IMR-90 (cell line): Measurements from ENCODE around the gene SIRT2.

ENCODE experiments used
- BHLHE40 ChIP-seq: fragments of 150-350 bp; IDR thresholded peaks from 2 replicates; pipeline ENCODE4 v1.6.1; 2016; ENCODE audit warnings: mild to moderate bottlenecking, low read depth, low read length
- CEBPB ChIP-seq: IDR thresholded peaks from 2 replicates; pipeline ENCODE4 v1.6.1; 2012; ENCODE audit warnings: low read depth, low read length, improper control_type of control experiment
- CHD1 ChIP-seq: IDR thresholded peaks from 2 replicates; pipeline ENCODE4 v1.6.1; 2012; ENCODE audit warnings: low read depth, low read length, improper control_type of control experiment
- MAFK ChIP-seq: IDR thresholded peaks from 2 replicates; pipeline ENCODE4 v1.6.1; 2012; ENCODE audit warnings: low read depth, low read length, improper control_type of control experiment
- MAZ ChIP-seq: IDR thresholded peaks from 2 replicates; pipeline ENCODE4 v1.6.1; 2012; ENCODE audit warnings: low read depth, mild to moderate bottlenecking, low read length, improper control_type of control experiment, moderate library complexity, borderline replicate concordance
- MXI1 ChIP-seq: IDR thresholded peaks from 2 replicates; pipeline ENCODE4 v1.6.1; 2012; ENCODE audit warnings: low read depth, mild to moderate bottlenecking, low read length, moderate library complexity, borderline replicate concordance
- NFE2L2 ChIP-seq: fragments of 150-350 bp; IDR thresholded peaks from 2 replicates; pipeline ENCODE4 v1.6.1; 2016; ENCODE audit warnings: low read depth, mild to moderate bottlenecking, low read length
- POLR2A ChIP-seq: IDR thresholded peaks from 2 replicates; pipeline ENCODE4 v1.6.1; 2012; ENCODE audit warnings: mild to moderate bottlenecking, low read depth, low read length
- RAD21 ChIP-seq: IDR thresholded peaks from 2 replicates; pipeline ENCODE4 v1.6.1; 2012; ENCODE audit warnings: low read length, improper control_type of control experiment
- RCOR1 ChIP-seq: IDR thresholded peaks from 2 replicates; pipeline ENCODE4 v1.6.1; 2012; ENCODE audit warnings: mild to moderate bottlenecking, low read length, improper control_type of control experiment; ENCODE audit not compliant: insufficient replicate concordance
- RFX5 ChIP-seq: IDR thresholded peaks from 2 replicates; pipeline ENCODE4 v1.8.0; 2012; ENCODE audit warnings: low read depth, mild to moderate bottlenecking, low read length, moderate library complexity
- SMC3 ChIP-seq: fragments of 150-350 bp; IDR thresholded peaks from 2 replicates; pipeline ENCODE4 v1.6.1; 2016; ENCODE audit warnings: low read depth, mild to moderate bottlenecking, antibody characterized with exemption, low read length, moderate library complexity
- TF ChIP-seq, protein P1 (sequence below): conservative IDR thresholded peaks from 2 replicates; pipeline ENCODE4 v1.5.1; 2012; ENCODE audit warnings: mild to moderate bottlenecking, low read depth, low read length, improper control_type of control experiment
- TF ChIP-seq, protein P2 (sequence below): fragments of 150-350 bp; IDR thresholded peaks from 2 replicates; pipeline ENCODE4 v1.6.1; 2017; ENCODE audit warnings: mild to moderate bottlenecking, antibody characterized with exemption, low read length, low read depth

DNA sequence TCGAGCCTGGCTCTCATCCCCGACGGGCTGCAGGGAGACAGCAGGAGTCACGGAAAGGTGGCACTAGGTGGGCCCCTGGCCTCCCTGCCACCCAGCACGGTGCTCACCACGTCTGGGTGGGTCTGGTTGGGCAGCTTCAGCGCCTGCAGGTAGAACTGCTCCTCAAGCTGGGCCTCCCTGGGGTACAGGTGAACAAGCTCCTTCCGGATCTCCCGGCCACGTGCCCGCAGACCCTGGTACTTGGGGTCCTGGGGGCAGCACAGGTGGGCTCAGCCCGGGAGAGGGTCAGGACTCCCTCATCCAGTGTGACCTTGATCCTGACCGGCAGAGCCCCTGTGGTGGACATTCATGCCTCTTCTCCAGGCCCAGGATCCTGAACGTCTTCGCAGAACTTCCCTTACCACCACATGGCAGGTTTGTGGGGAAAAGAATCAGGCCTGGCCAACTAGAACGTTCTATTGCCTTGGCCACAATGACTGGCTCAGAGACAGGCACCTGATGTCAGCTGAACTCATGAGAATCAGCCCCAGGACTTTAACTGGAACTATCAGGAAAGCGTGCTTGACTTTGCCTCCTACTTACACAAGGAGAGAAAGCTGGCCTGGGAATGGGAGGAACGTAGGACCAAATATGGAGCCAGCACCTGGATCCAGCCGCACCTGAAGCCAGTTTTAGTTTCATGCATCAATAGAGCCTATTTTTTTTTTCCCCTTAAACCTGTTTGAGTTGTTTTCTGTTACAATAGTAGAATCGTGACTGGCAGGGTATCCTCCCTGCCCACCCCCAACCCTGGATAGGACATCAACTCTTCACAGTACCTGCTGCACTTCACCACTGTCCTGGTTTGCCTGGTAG lies 22.2 kb upstream of the SIRT2 start:
- TF ChIP-seq, protein P1, sequence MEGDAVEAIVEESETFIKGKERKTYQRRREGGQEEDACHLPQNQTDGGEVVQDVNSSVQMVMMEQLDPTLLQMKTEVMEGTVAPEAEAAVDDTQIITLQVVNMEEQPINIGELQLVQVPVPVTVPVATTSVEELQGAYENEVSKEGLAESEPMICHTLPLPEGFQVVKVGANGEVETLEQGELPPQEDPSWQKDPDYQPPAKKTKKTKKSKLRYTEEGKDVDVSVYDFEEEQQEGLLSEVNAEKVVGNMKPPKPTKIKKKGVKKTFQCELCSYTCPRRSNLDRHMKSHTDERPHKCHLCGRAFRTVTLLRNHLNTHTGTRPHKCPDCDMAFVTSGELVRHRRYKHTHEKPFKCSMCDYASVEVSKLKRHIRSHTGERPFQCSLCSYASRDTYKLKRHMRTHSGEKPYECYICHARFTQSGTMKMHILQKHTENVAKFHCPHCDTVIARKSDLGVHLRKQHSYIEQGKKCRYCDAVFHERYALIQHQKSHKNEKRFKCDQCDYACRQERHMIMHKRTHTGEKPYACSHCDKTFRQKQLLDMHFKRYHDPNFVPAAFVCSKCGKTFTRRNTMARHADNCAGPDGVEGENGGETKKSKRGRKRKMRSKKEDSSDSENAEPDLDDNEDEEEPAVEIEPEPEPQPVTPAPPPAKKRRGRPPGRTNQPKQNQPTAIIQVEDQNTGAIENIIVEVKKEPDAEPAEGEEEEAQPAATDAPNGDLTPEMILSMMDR = no peak
- no peak for TF ChIP-seq RFX5
- no peak for TF ChIP-seq POLR2A
- TF ChIP-seq, protein P2, sequence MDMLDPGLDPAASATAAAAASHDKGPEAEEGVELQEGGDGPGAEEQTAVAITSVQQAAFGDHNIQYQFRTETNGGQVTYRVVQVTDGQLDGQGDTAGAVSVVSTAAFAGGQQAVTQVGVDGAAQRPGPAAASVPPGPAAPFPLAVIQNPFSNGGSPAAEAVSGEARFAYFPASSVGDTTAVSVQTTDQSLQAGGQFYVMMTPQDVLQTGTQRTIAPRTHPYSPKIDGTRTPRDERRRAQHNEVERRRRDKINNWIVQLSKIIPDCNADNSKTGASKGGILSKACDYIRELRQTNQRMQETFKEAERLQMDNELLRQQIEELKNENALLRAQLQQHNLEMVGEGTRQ = no peak
- no peak for TF ChIP-seq MAFK
- TF ChIP-seq BHLHE40 = no peak
- no peak for TF ChIP-seq RAD21
- no peak for TF ChIP-seq MAZ
- no peak for TF ChIP-seq CEBPB
- TF ChIP-seq RCOR1 = no peak
- no peak for TF ChIP-seq SMC3
- TF ChIP-seq MXI1 = no peak
- TF ChIP-seq CHD1 = no peak
- no peak for TF ChIP-seq NFE2L2
